CD14-positive monocyte (primary cell): ENCODE measurements around the gene CRTC1. TPM values are rescaled to one million over a fixed set of nuclear protein-coding genes. Genes with fewer than 3 reads are reported as not detected.

ENCODE experiments used
- DNase-seq, 3 donors: peaks; one replicate each; pipeline ENCODE4 v3.0.0-alpha.2; 2011 to 2022
- H2AFZ ChIP-seq: 2 replicates; pipeline ENCODE4 v1.6.0; 2012; ENCODE audit warnings: mild to moderate bottlenecking, low read depth, low read length, inconsistent platforms; ENCODE audit not compliant: insufficient read depth, poor library complexity, severe bottlenecking
- H3K27ac ChIP-seq, 2 donors: 1 replicate in 1 of 2; 2 replicates in 1 of 2; pipeline ENCODE4 v1.5.1; 2012 to 2013; ENCODE audit warnings: low read length in 2 of 2, control low read depth in 1 of 2, inconsistent platforms in 1 of 2, low read depth in 1 of 2, mild to moderate bottlenecking in 1 of 2
- H3K27me3 ChIP-seq, 2 donors: one replicate each; pipeline versions ENCODE4 v1.6.0 to v1.6.1; 2011 to 2013; ENCODE audit warnings: low read length in 2 of 2; ENCODE audit not compliant: control insufficient read depth in 2 of 2, insufficient read depth in 2 of 2
- H3K36me3 ChIP-seq, 2 donors: replicated peaks in 1 of 2; 1 replicate in 1 of 2; 2 replicates in 1 of 2; pipeline versions ENCODE4 v1.5.1 to v1.6.1; 2012 to 2013; ENCODE audit warnings: low read length in 2 of 2, control low read depth in 1 of 2, inconsistent platforms in 1 of 2, mild to moderate bottlenecking in 1 of 2; ENCODE audit not compliant: insufficient read depth in 2 of 2, control insufficient read depth in 1 of 2
- H3K4me1 ChIP-seq, 2 donors: 1 replicate in 1 of 2; 2 replicates in 1 of 2; pipeline versions ENCODE4 v1.5.1 to v1.6.1; 2012 to 2013; ENCODE audit warnings: low read length in 2 of 2, control low read depth in 1 of 2, inconsistent platforms in 1 of 2, mild to moderate bottlenecking in 1 of 2, moderate library complexity in 1 of 2; ENCODE audit not compliant: insufficient read depth in 2 of 2, control insufficient read depth in 1 of 2
- H3K4me2 ChIP-seq: replicated peaks from 2 replicates; pipeline ENCODE3; 2012; ENCODE audit warnings: low read length, moderate library complexity, mild to moderate bottlenecking; ENCODE audit not compliant: poor library complexity, severe bottlenecking; ENCODE audit errors: extremely low read depth
- H3K4me3 ChIP-seq, 3 experiments: fragments of 200-600 bp in 1 of 3; sonication (generic) in 1 of 3; replicated peaks in 1 of 3; 1 replicate in 2 of 3; 2 replicates in 1 of 3; pipeline ENCODE4 v1.5.1; 2011 to 2013; ENCODE audit warnings: low read length in 3 of 3, mild to moderate bottlenecking in 3 of 3, control low read depth in 2 of 3, low read depth in 2 of 3, inconsistent platforms in 1 of 3, moderate library complexity in 1 of 3
- H3K79me2 ChIP-seq: 2 replicates; pipeline ENCODE4 v1.6.0; 2012; ENCODE audit warnings: mild to moderate bottlenecking, control low read depth, inconsistent platforms, low read length, moderate library complexity; ENCODE audit not compliant: insufficient read depth
- H3K9ac ChIP-seq: 2 replicates; pipeline ENCODE4 v1.6.0; 2017; ENCODE audit warnings: low read length, mild to moderate bottlenecking; ENCODE audit not compliant: insufficient read depth, poor library complexity, severe bottlenecking
- H3K9me3 ChIP-seq, 2 donors: replicated peaks in 1 of 2; 1 replicate in 1 of 2; 2 replicates in 1 of 2; pipeline versions ENCODE4 v1.5.1 to v1.6.1; 2012 to 2013; ENCODE audit warnings: low read length in 2 of 2, control low read depth in 1 of 2; ENCODE audit not compliant: control insufficient read depth in 1 of 2, insufficient read depth in 1 of 2
- H4K20me1 ChIP-seq: 2 replicates; pipeline ENCODE4 v1.6.0; 2012; ENCODE audit warnings: mild to moderate bottlenecking, low read length, control low read depth, moderate library complexity; ENCODE audit not compliant: insufficient read depth
- H3K27ac Mint-ChIP-seq, 7 donors: one replicate each; pipeline ENCODE4 v1.8.0; 2020; ENCODE audit warnings: mild to moderate bottlenecking in 7 of 7, mixed read lengths in 7 of 7, moderate library complexity in 6 of 7, inconsistent platforms in 2 of 7
- H3K27me3 Mint-ChIP-seq, 3 donors: one replicate each; pipeline ENCODE4 v1.8.0; 2021 to 2022; ENCODE audit warnings: low read depth in 3 of 3, mild to moderate bottlenecking in 3 of 3, mixed read lengths in 3 of 3, moderate library complexity in 3 of 3, inconsistent platforms in 1 of 3
- H3K36me3 Mint-ChIP-seq, 2 donors: one replicate each; pipeline ENCODE4 v1.8.0; 2020; ENCODE audit warnings: mixed read lengths in 2 of 2, inconsistent platforms in 1 of 2, mild to moderate bottlenecking in 1 of 2
- H3K4me1 Mint-ChIP-seq: one replicate; pipeline ENCODE4 v1.8.0; 2020; ENCODE audit warnings: mild to moderate bottlenecking, mixed read lengths
- H3K4me3 Mint-ChIP-seq, 2 donors: one replicate each; pipeline ENCODE4 v1.8.0; 2020; ENCODE audit warnings: mild to moderate bottlenecking in 2 of 2, mixed read lengths in 2 of 2, moderate library complexity in 1 of 2
- H3K9me3 Mint-ChIP-seq, 7 donors: one replicate each; pipeline ENCODE4 v1.8.0; 2020 to 2022; ENCODE audit warnings: mixed read lengths in 7 of 7, mild to moderate bottlenecking in 6 of 7, moderate library complexity in 6 of 7, inconsistent platforms in 2 of 7
- CTCF ChIP-seq: fragments of 200-600 bp; IDR thresholded peaks from one replicate; pipeline ENCODE4 v1.8.0; 2022; ENCODE audit warnings: antibody characterized with exemption, mild to moderate bottlenecking
- WGBS: methylation state at CpG from one replicate; pipeline ENCODE4 v1.1.5; 2013; ENCODE audit warnings: missing lambda C conversion rate; ENCODE audit not compliant: insufficient coverage; 5-methylcytosine and 5-hydroxymethylcytosine counted together
- intact Hi-C, 2 donors: fragments of 100-400 bp; cut with micrococcal nuclease; formaldehyde crosslinking; loops; one replicate each; pipeline versions ENCODE4 v1.15.0 to v1.15.1; 2023
- polyA plus RNA-seq, 3 donors: library from polyadenylated mRNA; depleted of rRNA in 1 of 3; unstranded in 2 of 3; stranded (reverse) in 1 of 3; fragments of 300-500 nt in 2 of 3; fragments of >200 nt in 1 of 3; fragmentation: Illumina TruSeq in 2 of 3; gene quantifications; 1 replicate in 2 of 3; 2 replicates in 1 of 3; pipeline ENCODE4 v1.2.3, GENCODE V29; 2012 to 2021

The CRTC1 gene
- polyA plus RNA-seq, 3 donors, result 0.28 to 9.2 (median 0.55) TPM

- 96% methylated on average over 26 of the region's 35 CpGs for WGBS
- Histone ChIP-seq H3K9me3 (no peaks in the 10 kb centered on the region), H3K36me3 (peaks cover 22 to 37% of the 10 kb centered on the region in 2 donors), H3K27ac (no peak overlapping the region), H3K27me3 (no peaks in the 10 kb centered on the region), H3K9ac (no peak overlapping the region), H3K4me2 (no peak overlapping the region), H3K4me3 (no peak overlapping the region), H3K4me1 (no peaks in the 10 kb centered on the region), H2AFZ (no peak overlapping the region), H3K79me2 (no peaks in the 10 kb centered on the region), H4K20me1 (no peaks in the 10 kb centered on the region)
- DNase-seq, result no peak
- Mint-ChIP-seq H3K4me3 (no peak overlapping the region), H3K27me3 (peaks cover 0 to 3% (median 1%) of the 10 kb centered on the region in 3 donors), H3K9me3 (peaks cover 0 to 6% (median 2%) of the 10 kb centered on the region in 7 donors), H3K4me1 (no peaks in the 10 kb centered on the region), H3K27ac (no peak overlapping the region), H3K36me3 (peaks cover 39 to 42% of the 10 kb centered on the region in 2 donors)
- no peak for TF ChIP-seq CTCF
- intact Hi-C loops, result no loop called here
Observed at GRCh38 chr19:18671303-18672043, 12.0 kb upstream of the CRTC1 start.

- H3K4me1 ChIP-seq, result peaks cover under 1 to 2% of the 10 kb centered on the region in 2 donors
- peaks cover 21 to 32% of the 10 kb centered on the region in 2 donors for H3K36me3 ChIP-seq
- H3K9ac ChIP-seq, result no peak overlapping the region
- Mint-ChIP-seq H3K4me1 (peaks cover under 1% of the 10 kb centered on the region), H3K9me3 (peaks cover 0 to 6% (median 2%) of the 10 kb centered on the region in 7 donors), H3K27me3 (peaks cover 0 to 3% (median 1%) of the 10 kb centered on the region in 3 donors), H3K36me3 (peaks cover 39 to 41% of the 10 kb centered on the region in 2 donors), H3K4me3 (no peak overlapping the region), H3K27ac (no peak overlapping the region)
- DNase-seq, result no peak
- no peak overlapping the region for H3K27ac ChIP-seq
- no peak overlapping the region for H3K4me2 ChIP-seq
- 95% methylated on average over 24 of the region's 24 CpGs for WGBS
- no peaks in the 10 kb centered on the region for H3K27me3 ChIP-seq
- no peak for TF ChIP-seq CTCF
- H3K4me3 ChIP-seq, result no peak overlapping the region
- no peaks in the 10 kb centered on the region for H4K20me1 ChIP-seq
- no peaks in the 10 kb centered on the region for H3K79me2 ChIP-seq
- H3K9me3 ChIP-seq, result no peaks in the 10 kb centered on the region
- no peak overlapping the region for H2AFZ ChIP-seq
- intact Hi-C loops, result no loop called here
Observed at GRCh38 chr19:18672044-18672451, 11.4 kb upstream of the CRTC1 start.
